ENCODE data around the gene BABAM2.

DNA sequence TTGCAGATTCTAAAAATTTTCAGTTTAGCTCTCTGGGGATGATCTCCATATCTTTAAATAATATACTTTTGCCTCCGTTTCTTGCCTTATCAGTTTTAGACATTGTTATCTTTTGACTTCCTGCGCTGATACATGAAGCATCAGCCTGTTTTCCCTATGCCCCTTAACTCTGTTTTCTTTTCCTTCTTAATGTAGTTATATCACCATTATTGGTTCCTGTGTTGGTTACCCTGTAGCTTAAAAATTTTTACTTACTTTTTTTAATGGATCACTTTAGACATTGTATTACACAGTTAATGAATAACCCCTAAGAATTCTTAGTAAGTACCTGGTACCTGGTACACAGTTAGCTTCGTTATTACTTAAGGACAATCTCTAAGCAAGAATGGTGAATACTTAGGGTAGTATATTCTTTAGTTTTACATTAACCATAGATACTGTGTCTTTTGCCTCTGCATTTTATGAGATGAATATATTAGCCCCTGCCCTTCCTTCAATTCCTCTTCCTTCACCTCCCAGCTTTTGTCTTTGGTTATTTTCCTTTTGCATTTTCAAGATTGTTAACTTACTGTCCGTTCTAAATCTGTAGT lies 40.9 kb downstream of the BABAM2 start:
- TF ChIP-seq, protein P1, sequence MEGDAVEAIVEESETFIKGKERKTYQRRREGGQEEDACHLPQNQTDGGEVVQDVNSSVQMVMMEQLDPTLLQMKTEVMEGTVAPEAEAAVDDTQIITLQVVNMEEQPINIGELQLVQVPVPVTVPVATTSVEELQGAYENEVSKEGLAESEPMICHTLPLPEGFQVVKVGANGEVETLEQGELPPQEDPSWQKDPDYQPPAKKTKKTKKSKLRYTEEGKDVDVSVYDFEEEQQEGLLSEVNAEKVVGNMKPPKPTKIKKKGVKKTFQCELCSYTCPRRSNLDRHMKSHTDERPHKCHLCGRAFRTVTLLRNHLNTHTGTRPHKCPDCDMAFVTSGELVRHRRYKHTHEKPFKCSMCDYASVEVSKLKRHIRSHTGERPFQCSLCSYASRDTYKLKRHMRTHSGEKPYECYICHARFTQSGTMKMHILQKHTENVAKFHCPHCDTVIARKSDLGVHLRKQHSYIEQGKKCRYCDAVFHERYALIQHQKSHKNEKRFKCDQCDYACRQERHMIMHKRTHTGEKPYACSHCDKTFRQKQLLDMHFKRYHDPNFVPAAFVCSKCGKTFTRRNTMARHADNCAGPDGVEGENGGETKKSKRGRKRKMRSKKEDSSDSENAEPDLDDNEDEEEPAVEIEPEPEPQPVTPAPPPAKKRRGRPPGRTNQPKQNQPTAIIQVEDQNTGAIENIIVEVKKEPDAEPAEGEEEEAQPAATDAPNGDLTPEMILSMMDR (IDR thresholded peaks at IDR 0.05): no peak
- TF ChIP-seq POLR2A (IDR thresholded peaks at IDR 0.05): no peak
- TF ChIP-seq POLR2AphosphoS5 (IDR thresholded peaks at IDR 0.05; ENCODE audit: insufficient read depth in 1 of 2, low read depth in 1 of 2): no peak

Measured in vagina (tissue), 2 donors.